RWPE1 (cell line): ENCODE measurements around the gene DRC7.
A peak's percentile ranks its signal among the peaks of the same experiment; 100 is the strongest.

Experiments
- CTCF ChIA-PET: fragments of 350-600 bp; sonication (Branson Sonifier 250); formaldehyde crosslinking; extraction: SDS; loops from one replicate; lab custom pipeline; 2021; lab: Yijun Ruan, JAX
- POLR2A ChIA-PET: fragments of 400-600 bp; formaldehyde crosslinking; extraction: SDS; loops from one replicate; lab custom pipeline; 2020; ENCODE audit warnings: antibody characterized with exemption; ENCODE audit not compliant: low non-redundant PET; lab: Yijun Ruan, JAX
- DNase-seq: peaks from one replicate; pipeline ENCODE4 v3.0.0; 2012; ENCODE audit warnings: low spot score
- H3K27ac ChIP-seq: fragments of 450-650 bp; 2 replicates; pipeline ENCODE4 v1.5.1; 2017
- CTCF ChIP-seq: fragments of 450-650 bp; conservative IDR thresholded peaks from 2 replicates; pipeline ENCODE4 v1.5.1; 2017; ENCODE audit warnings: low read depth, mild to moderate bottlenecking

The DRC7 gene

GRCh38 chr16:57648125-57648524, 46.5 kb upstream of the DRC7 start:
- peak overlapping the region; percentile 70 for H3K27ac ChIP-seq
- ChIA-PET POLR2A (interaction anchor here (1.0 kb wide), 1 partner anchor 27 kb away, joined by 3 read pairs; no protein-coding TSS in a partner anchor), CTCF (interaction anchor here (0.6 to 3.6 kb wide), 16 partner anchors 10 to 90 kb away, joined by 3 to 22 read pairs (median 4); partner anchors contain the start of gene KATNB1)
- no peak for DNase-seq
- no peak for TF ChIP-seq CTCF

GRCh38 chr16:57648581-57649442, 45.8 kb upstream of the DRC7 start:
- ChIA-PET CTCF (interaction anchor here (0.5 to 3.6 kb wide), 26 partner anchors 11 to 216 kb away, joined by 3 to 22 read pairs (median 4); partner anchors contain the start of gene KATNB1), POLR2A (no interaction called here)
- peak overlapping the region; percentile 70 for H3K27ac ChIP-seq
- peak; percentile 84 for DNase-seq
- TF ChIP-seq CTCF: peak; percentile 97

- CTCF ChIA-PET: interaction anchor here (0.5 to 3.6 kb wide), 12 partner anchors 13 to 407 kb away, joined by 3 to 22 read pairs (median 4); partner anchors contain the start of gene KATNB1
- 0 out of 2 replicates have a peak, but pooled peaks have one; percentile 52 for TF ChIP-seq CTCF
- POLR2A ChIA-PET: no interaction called here
- H3K27ac ChIP-seq: no peak overlapping the region
- DNase-seq: no peak
Observed at GRCh38 chr16:57649443-57649751, 45.2 kb upstream of the DRC7 start.

DNA sequence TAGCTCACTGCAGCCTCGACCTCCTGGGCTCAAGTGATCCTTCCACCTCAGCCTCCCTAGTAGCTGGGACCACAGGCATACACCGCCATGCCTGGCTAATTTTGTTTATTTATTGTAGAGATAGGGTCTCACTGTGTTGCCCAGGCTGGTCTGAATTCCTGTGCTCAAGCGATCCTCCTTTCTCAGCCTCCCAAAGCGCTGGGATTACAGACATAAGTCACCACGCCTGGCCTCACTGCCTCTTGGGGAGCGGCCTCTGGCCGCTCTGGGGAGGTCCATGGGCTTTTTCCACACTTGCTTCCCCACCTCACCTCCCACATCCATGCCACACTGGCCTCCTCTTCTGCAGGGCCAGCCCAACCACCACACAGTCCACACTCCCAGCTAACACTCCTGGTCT, 44.8 kb upstream of the DRC7 start:
- no peak for TF ChIP-seq CTCF
- H3K27ac ChIP-seq: no peak overlapping the region
- DNase-seq: no peak
- ChIA-PET POLR2A (no interaction called here), CTCF (interaction anchor here (0.5 to 3.6 kb wide), 13 partner anchors 12 to 406 kb away, joined by 3 to 22 read pairs (median 4); partner anchors contain the start of gene KATNB1)

- CTCF ChIA-PET: interaction anchor here (1.2 kb wide), 1 partner anchor 61 kb away, joined by 3 read pairs; no protein-coding TSS in a partner anchor
- no peak for DNase-seq
- POLR2A ChIA-PET: no interaction called here
- H3K27ac ChIP-seq: peak overlapping the region; percentile 4; the same call in 1 of the 2 replicates
- no peak for TF ChIP-seq CTCF
Observed at GRCh38 chr16:57651344-57652333, 43.0 kb upstream of the DRC7 start.
